HEK293 (cell line): ENCODE data around the gene PNMA8A.

ENCODE experiments used
- EGR2 ChIP-seq: fragments of 450-650 bp; formaldehyde crosslinking; IDR thresholded peaks from 2 replicates; pipeline ENCODE4 v1.5.1; 2016; ENCODE audit warnings: low read depth, missing biosample characterization, missing genetic modification characterization
- HOXC10 ChIP-seq: sonication (generic); formaldehyde crosslinking; IDR thresholded peaks from 2 replicates; pipeline ENCODE4 v1.8.1; 2023; ENCODE audit warnings: mild to moderate bottlenecking, missing genetic modification reagents
- KLF1 ChIP-seq: fragments of 450-650 bp; formaldehyde crosslinking; IDR thresholded peaks from 2 replicates; pipeline ENCODE4 v1.5.1; 2016; ENCODE audit warnings: missing biosample characterization, missing genetic modification characterization
- KLF16 ChIP-seq: fragments of 450-650 bp; formaldehyde crosslinking; IDR thresholded peaks from 2 replicates; pipeline ENCODE4 v1.5.1; 2017; ENCODE audit warnings: missing biosample characterization, missing genetic modification characterization
- MYNN ChIP-seq: fragments of 450-650 bp; formaldehyde crosslinking; IDR thresholded peaks from 2 replicates; pipeline ENCODE4 v1.5.1; 2016; ENCODE audit warnings: missing biosample characterization, missing genetic modification characterization, borderline replicate concordance
- PRDM1 ChIP-seq: fragments of 450-650 bp; formaldehyde crosslinking; IDR thresholded peaks from 2 replicates; pipeline ENCODE4; 2016; ENCODE audit warnings: missing biosample characterization, missing genetic modification characterization
- WT1 ChIP-seq: fragments of 450-650 bp; formaldehyde crosslinking; IDR thresholded peaks from 2 replicates; pipeline ENCODE4 v1.5.1; 2016; ENCODE audit warnings: missing biosample characterization, missing genetic modification characterization
- ZBTB20 ChIP-seq: fragments of 450-650 bp; formaldehyde crosslinking; IDR thresholded peaks from 2 replicates; pipeline ENCODE4 v1.5.1; 2016; ENCODE audit warnings: missing biosample characterization, missing genetic modification characterization
- ZBTB8A ChIP-seq: fragments of 450-650 bp; formaldehyde crosslinking; IDR thresholded peaks from 2 replicates; pipeline ENCODE4 v1.5.1; 2016; ENCODE audit warnings: missing biosample characterization, missing genetic modification characterization
- ZEB2 ChIP-seq: fragments of 450-650 bp; formaldehyde crosslinking; IDR thresholded peaks from 2 replicates; pipeline ENCODE4 v1.5.1; 2016; ENCODE audit warnings: missing biosample characterization, missing genetic modification characterization
- ZFHX2 ChIP-seq: fragments of 450-650 bp; formaldehyde crosslinking; conservative IDR thresholded peaks from 2 replicates; pipeline ENCODE4 v1.5.1; 2016; ENCODE audit warnings: missing biosample characterization, missing genetic modification characterization
- ZFP41 ChIP-seq: fragments of 450-650 bp; formaldehyde crosslinking; IDR thresholded peaks from 2 replicates; pipeline ENCODE4 v1.5.1; 2016; ENCODE audit warnings: missing biosample characterization, missing genetic modification characterization, borderline replicate concordance
- ZNF138 ChIP-seq: fragments of 450-650 bp; formaldehyde crosslinking; IDR thresholded peaks from 2 replicates; pipeline ENCODE4 v1.5.1; 2016; ENCODE audit warnings: missing biosample characterization, missing genetic modification characterization, borderline replicate concordance
- ZNF221 ChIP-seq: fragments of 450-650 bp; formaldehyde crosslinking; IDR thresholded peaks from 2 replicates; pipeline ENCODE4 v1.5.1; 2017; ENCODE audit warnings: missing biosample characterization, missing genetic modification characterization, borderline replicate concordance
- ZNF248 ChIP-seq: fragments of 450-650 bp; formaldehyde crosslinking; IDR thresholded peaks from 2 replicates; pipeline ENCODE4 v1.5.1; 2017; ENCODE audit warnings: missing biosample characterization, missing genetic modification characterization
- ZNF341 ChIP-seq: fragments of 450-650 bp; formaldehyde crosslinking; IDR thresholded peaks from 2 replicates; pipeline ENCODE4; 2016; ENCODE audit warnings: low read depth, missing biosample characterization, missing genetic modification characterization
- ZNF391 ChIP-seq: fragments of 450-650 bp; formaldehyde crosslinking; IDR thresholded peaks from 2 replicates; pipeline ENCODE4 v1.5.1; 2016; ENCODE audit warnings: low read depth, missing biosample characterization, missing genetic modification characterization, borderline replicate concordance
- ZNF423 ChIP-seq: fragments of 450-650 bp; formaldehyde crosslinking; IDR thresholded peaks from 2 replicates; pipeline ENCODE4 v1.5.1; 2016; ENCODE audit warnings: missing biosample characterization, missing genetic modification characterization
- ZNF670 ChIP-seq: fragments of 450-650 bp; formaldehyde crosslinking; IDR thresholded peaks from 2 replicates; pipeline ENCODE4 v1.5.1; 2016; ENCODE audit warnings: missing biosample characterization, missing genetic modification characterization, low read depth
- ZNF747 ChIP-seq: fragments of 450-650 bp; formaldehyde crosslinking; IDR thresholded peaks from 2 replicates; pipeline ENCODE4 v1.5.1; 2016; ENCODE audit warnings: missing biosample characterization, missing genetic modification characterization
- ZXDB ChIP-seq: fragments of 450-650 bp; formaldehyde crosslinking; IDR thresholded peaks from 2 replicates; pipeline ENCODE4 v1.5.1; 2016; ENCODE audit warnings: missing biosample characterization, missing genetic modification characterization
- TF ChIP-seq, protein P1 (sequence below): fragments of 450-650 bp; formaldehyde crosslinking; conservative IDR thresholded peaks from 2 replicates; pipeline ENCODE4 v1.5.1; 2016; ENCODE audit warnings: low read depth, missing biosample characterization, missing genetic modification characterization
- TF ChIP-seq, protein P2 (sequence below): fragments of 450-650 bp; formaldehyde crosslinking; IDR thresholded peaks from 2 replicates; pipeline ENCODE4 v1.5.1; 2016; ENCODE audit warnings: missing biosample characterization, missing genetic modification characterization
- TF ChIP-seq, protein P3 (sequence below): sonication (generic); formaldehyde crosslinking; IDR thresholded peaks from 2 replicates; pipeline ENCODE4 v1.8.1; 2022; ENCODE audit warnings: mild to moderate bottlenecking, moderate library complexity, missing genetic modification reagents
- TF ChIP-seq, protein P4 (sequence below): fragments of 450-650 bp; formaldehyde crosslinking; IDR thresholded peaks from 2 replicates; pipeline ENCODE4 v1.5.1; 2017; ENCODE audit warnings: missing biosample characterization, missing genetic modification characterization
- TF ChIP-seq, protein P5 (sequence below): fragments of 450-650 bp; IDR thresholded peaks from 2 replicates; pipeline ENCODE4 v1.5.1; 2018; ENCODE audit warnings: missing biosample characterization, mild to moderate bottlenecking, missing genetic modification characterization

PNMA8A gene

DNA sequence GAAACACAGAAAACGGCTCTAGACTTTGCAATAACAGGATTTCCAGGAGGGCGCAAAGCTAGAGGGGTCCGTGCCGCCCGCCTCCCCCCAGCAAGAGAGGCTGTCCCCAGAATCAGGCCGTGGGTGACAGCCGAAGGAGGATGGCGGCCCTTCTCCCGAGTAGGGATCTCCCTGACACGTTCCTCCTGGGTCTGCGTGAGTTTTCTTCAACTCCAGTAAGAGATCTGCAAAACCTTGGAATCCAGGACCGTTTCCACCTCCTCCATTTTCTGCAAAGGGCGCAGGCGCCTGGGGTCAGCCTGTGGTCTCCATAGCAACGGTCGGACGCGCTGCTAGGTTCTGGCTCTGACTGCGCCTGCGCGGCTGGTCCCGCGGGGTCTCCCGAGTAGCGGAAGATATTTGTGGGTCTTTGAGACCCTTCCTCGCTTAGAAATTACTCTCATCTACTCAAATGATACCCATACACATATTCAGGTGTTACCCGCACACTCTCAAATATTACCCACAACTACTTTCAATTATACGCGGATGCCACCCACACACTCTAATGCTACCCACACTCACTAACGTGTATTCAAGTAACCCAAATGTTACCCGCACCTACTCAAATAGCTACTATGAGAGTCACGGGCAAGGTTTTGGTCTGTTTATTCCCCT is 44.7 kb downstream of the PNMA8A start (continued):
- TF ChIP-seq, protein P1, sequence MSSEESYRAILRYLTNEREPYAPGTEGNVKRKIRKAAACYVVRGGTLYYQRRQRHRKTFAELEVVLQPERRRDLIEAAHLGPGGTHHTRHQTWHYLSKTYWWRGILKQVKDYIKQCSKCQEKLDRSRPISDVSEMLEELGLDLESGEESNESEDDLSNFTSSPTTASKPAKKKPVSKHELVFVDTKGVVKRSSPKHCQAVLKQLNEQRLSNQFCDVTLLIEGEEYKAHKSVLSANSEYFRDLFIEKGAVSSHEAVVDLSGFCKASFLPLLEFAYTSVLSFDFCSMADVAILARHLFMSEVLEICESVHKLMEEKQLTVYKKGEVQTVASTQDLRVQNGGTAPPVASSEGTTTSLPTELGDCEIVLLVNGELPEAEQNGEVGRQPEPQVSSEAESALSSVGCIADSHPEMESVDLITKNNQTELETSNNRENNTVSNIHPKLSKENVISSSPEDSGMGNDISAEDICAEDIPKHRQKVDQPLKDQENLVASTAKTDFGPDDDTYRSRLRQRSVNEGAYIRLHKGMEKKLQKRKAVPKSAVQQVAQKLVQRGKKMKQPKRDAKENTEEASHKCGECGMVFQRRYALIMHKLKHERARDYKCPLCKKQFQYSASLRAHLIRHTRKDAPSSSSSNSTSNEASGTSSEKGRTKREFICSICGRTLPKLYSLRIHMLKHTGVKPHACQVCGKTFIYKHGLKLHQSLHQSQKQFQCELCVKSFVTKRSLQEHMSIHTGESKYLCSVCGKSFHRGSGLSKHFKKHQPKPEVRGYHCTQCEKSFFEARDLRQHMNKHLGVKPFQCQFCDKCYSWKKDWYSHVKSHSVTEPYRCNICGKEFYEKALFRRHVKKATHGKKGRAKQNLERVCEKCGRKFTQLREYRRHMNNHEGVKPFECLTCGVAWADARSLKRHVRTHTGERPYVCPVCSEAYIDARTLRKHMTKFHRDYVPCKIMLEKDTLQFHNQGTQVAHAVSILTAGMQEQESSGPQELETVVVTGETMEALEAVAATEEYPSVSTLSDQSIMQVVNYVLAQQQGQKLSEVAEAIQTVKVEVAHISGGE (tag by site-specific recombination) = no peak
- TF ChIP-seq MYNN (no peak), WT1 (tag by site-specific recombination) (no peak), ZNF423 (tag by site-specific recombination) (no peak), ZXDB (tag by site-specific recombination) (peak; percentile 98), PRDM1 (tag by site-specific recombination) (no peak), ZNF747 (tag by site-specific recombination) (no peak), ZNF248 (no peak), ZNF341 (tag by site-specific recombination) (no peak), KLF16 (tag by site-specific recombination) (no peak), ZBTB20 (tag by site-specific recombination) (no peak), ZNF391 (tag by site-specific recombination) (no peak), ZNF221 (tag by site-specific recombination) (no peak), KLF1 (tag by site-specific recombination) (no peak), ZFP41 (tag by site-specific recombination) (no peak), ZNF138 (tag by site-specific recombination) (no peak), ZEB2 (tag by site-specific recombination) (no peak), EGR2 (peak; percentile 65), ZFHX2 (tag by site-specific recombination) (peak; percentile 83), ZBTB8A (tag by site-specific recombination) (no peak), HOXC10 (CRISPR knock-in tag) (no peak), ZNF670 (tag by site-specific recombination) (no peak)
- TF ChIP-seq, protein P2, sequence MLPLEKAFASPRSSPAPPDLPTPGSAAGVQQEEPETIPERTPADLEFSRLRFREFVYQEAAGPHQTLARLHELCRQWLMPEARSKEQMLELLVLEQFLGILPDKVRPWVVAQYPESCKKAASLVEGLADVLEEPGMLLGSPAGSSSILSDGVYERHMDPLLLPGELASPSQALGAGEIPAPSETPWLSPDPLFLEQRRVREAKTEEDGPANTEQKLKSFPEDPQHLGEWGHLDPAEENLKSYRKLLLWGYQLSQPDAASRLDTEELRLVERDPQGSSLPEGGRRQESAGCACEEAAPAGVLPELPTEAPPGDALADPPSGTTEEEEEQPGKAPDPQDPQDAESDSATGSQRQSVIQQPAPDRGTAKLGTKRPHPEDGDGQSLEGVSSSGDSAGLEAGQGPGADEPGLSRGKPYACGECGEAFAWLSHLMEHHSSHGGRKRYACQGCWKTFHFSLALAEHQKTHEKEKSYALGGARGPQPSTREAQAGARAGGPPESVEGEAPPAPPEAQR (tag by site-specific recombination) = no peak
- TF ChIP-seq, protein P3, sequence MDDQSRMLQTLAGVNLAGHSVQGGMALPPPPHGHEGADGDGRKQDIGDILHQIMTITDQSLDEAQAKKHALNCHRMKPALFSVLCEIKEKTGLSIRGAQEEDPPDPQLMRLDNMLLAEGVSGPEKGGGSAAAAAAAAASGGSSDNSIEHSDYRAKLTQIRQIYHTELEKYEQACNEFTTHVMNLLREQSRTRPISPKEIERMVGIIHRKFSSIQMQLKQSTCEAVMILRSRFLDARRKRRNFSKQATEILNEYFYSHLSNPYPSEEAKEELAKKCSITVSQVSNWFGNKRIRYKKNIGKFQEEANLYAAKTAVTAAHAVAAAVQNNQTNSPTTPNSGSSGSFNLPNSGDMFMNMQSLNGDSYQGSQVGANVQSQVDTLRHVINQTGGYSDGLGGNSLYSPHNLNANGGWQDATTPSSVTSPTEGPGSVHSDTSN (CRISPR knock-in tag) = no peak
- TF ChIP-seq, protein P4, sequence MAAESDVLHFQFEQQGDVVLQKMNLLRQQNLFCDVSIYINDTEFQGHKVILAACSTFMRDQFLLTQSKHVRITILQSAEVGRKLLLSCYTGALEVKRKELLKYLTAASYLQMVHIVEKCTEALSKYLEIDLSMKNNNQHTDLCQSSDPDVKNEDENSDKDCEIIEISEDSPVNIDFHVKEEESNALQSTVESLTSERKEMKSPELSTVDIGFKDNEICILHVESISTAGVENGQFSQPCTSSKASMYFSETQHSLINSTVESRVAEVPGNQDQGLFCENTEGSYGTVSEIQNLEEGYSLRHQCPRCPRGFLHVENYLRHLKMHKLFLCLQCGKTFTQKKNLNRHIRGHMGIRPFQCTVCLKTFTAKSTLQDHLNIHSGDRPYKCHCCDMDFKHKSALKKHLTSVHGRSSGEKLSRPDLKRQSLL (tag by site-specific recombination) = no peak
- TF ChIP-seq, protein P5, sequence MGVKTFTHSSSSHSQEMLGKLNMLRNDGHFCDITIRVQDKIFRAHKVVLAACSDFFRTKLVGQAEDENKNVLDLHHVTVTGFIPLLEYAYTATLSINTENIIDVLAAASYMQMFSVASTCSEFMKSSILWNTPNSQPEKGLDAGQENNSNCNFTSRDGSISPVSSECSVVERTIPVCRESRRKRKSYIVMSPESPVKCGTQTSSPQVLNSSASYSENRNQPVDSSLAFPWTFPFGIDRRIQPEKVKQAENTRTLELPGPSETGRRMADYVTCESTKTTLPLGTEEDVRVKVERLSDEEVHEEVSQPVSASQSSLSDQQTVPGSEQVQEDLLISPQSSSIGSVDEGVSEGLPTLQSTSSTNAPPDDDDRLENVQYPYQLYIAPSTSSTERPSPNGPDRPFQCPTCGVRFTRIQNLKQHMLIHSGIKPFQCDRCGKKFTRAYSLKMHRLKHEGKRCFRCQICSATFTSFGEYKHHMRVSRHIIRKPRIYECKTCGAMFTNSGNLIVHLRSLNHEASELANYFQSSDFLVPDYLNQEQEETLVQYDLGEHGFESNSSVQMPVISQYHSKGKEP (tag by site-specific recombination) = no peak
